NT2/D1 (cell line): ENCODE results near the gene RNU4-1.

Source experiments
- SUZ12 ChIP-seq: IDR thresholded peaks from 2 replicates; pipeline ENCODE4 v1.6.1; 2011; ENCODE audit not compliant: insufficient read length, insufficient read depth; ENCODE audit errors: extremely low read depth
- YY1 ChIP-seq: IDR thresholded peaks from 2 replicates; pipeline ENCODE4 v1.6.1; 2011; ENCODE audit not compliant: insufficient read length, insufficient read depth
- ZNF274 ChIP-seq: IDR thresholded peaks from 2 replicates; pipeline ENCODE4 v1.6.1; 2011; ENCODE audit warnings: mild to moderate bottlenecking, low read depth, low read length

DNA sequence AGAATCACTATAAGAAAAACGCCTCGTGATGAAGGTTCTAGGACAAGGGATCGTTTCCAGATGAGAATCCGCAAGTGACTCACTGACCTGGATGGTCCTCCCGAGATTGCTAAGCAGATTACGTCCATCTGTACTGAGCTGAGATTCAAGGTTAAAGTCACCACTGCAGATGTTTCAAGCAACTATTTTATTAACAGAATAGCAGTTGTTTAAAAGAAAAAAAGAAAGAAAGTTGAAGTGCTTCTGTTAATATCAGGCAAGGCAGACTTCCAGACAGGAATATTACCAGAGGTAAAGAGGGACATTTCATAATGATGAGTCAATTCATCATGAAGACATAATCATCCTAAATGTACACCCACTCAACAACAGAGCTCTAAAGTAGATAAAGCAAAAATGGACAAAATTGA is 45.4 kb downstream of the RNU4-1 start:
- TF ChIP-seq YY1 (no peak), ZNF274 (no peak), SUZ12 (no peak)
